Testis (tissue), 2 donors: Measurements from ENCODE around the gene EMD.

Experiments
- POLR2A ChIP-seq: fragments of 450-650 bp; IDR thresholded peaks from one replicate; pipeline ENCODE4 v1.6.1; 2017; ENCODE audit warnings: antibody characterized with exemption, mild to moderate bottlenecking, moderate library complexity
- TF ChIP-seq, protein P1 (sequence below), 3 experiments: fragments of 450-650 bp in 2 of 3; fragments of 200-600 bp in 1 of 3; sonication (generic) in 1 of 3; IDR thresholded peaks; one replicate each; pipeline ENCODE4 v1.5.1; 2016 to 2019; ENCODE audit warnings: antibody characterized with exemption in 3 of 3, mild to moderate bottlenecking in 2 of 3, moderate library complexity in 1 of 3

DNA sequence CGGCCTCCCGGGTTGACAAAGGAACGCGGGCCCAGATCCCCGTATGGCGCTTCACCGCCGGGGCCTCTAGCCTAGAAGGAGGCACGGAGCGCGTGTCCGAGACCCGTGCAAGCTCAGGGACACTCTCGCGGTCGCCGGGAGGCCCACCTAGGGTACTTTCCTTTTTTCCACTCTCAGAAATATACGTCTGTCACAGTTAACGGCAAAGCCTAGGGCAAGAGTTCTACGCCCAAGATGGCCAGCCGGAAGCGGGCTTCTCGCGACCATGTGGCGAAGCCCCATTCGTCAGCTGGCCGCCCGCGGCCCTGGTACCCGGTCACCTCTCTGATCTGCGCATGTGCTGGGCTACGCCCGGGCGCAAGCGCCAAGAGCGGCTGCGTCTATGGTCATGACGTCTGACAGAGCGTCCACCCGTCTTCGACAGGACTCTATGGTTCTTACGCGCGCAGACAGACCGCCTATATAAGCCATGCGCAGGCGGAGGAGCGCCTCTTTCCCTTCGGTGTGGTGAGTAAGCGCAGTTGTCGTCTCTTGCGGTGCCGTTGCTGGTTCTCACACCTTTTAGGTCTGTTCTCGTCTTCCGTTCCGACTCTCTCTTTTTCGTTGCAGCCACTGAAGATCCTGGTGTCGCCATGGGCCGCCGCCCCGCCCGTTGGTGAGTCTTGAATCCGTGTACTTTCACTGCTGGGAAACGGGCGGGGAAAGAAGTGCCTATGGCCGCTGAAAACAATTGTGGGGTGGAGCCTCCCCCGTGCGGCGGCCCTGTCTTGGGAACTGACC, 19.0 kb downstream of the EMD start, which contains the start of gene RPL10:
- TF ChIP-seq POLR2A: peak; percentile 23
- TF ChIP-seq, protein P1, sequence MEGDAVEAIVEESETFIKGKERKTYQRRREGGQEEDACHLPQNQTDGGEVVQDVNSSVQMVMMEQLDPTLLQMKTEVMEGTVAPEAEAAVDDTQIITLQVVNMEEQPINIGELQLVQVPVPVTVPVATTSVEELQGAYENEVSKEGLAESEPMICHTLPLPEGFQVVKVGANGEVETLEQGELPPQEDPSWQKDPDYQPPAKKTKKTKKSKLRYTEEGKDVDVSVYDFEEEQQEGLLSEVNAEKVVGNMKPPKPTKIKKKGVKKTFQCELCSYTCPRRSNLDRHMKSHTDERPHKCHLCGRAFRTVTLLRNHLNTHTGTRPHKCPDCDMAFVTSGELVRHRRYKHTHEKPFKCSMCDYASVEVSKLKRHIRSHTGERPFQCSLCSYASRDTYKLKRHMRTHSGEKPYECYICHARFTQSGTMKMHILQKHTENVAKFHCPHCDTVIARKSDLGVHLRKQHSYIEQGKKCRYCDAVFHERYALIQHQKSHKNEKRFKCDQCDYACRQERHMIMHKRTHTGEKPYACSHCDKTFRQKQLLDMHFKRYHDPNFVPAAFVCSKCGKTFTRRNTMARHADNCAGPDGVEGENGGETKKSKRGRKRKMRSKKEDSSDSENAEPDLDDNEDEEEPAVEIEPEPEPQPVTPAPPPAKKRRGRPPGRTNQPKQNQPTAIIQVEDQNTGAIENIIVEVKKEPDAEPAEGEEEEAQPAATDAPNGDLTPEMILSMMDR (IDR thresholded peaks at IDR 0.05): no peak
